Common myeloid progenitor, CD34-positive (primary cell): ENCODE measurements around the gene HESX1. TPM values are rescaled to one million over a fixed set of nuclear protein-coding genes. Genes with fewer than 3 reads are reported as not detected.
A peak's percentile ranks its signal among the peaks of the same experiment; 100 is the strongest.

ENCODE experiments used
- CTCF ChIA-PET: fragments of 350-600 bp; sonication (Branson Sonifier 250); formaldehyde crosslinking; loops from one replicate; lab custom pipeline; 2021; ENCODE audit warnings: antibody characterized with exemption; lab: Charles Lee
- POLR2A ChIA-PET: fragments of 350-600 bp; sonication (Branson Sonifier 250); formaldehyde crosslinking; loops from one replicate; lab custom pipeline; 2021; ENCODE audit warnings: antibody characterized with exemption; lab: Charles Lee
- DNase-seq, 3 donors: peaks; one replicate each; pipeline versions ENCODE4 v3.0.0 to v3.0.0-alpha.2; 2013
- H3K27ac ChIP-seq, 2 experiments: 1 replicate in 1 of 2; 2 replicates in 1 of 2; pipeline ENCODE4 v1.7.0; 2013; ENCODE audit warnings: inconsistent platforms in 2 of 2, low read length in 2 of 2, mild to moderate bottlenecking in 2 of 2, low read depth in 1 of 2, moderate library complexity in 1 of 2; ENCODE audit not compliant: severe bottlenecking in 2 of 2, insufficient read depth in 1 of 2, poor library complexity in 1 of 2
- H3K27me3 ChIP-seq, 5 experiments: replicated peaks in 2 of 5; 1 replicate in 3 of 5; 2 replicates in 2 of 5; pipeline versions ENCODE4 v1.6.1 to v1.7.0; 2013; ENCODE audit warnings: low read length in 4 of 5, mild to moderate bottlenecking in 2 of 5, moderate library complexity in 2 of 5, inconsistent platforms in 1 of 5; ENCODE audit not compliant: insufficient read depth in 5 of 5, control insufficient read depth in 4 of 5
- H3K36me3 ChIP-seq, 4 experiments: 1 replicate in 2 of 4; 2 replicates in 2 of 4; pipeline versions ENCODE4 v1.6.1 to v1.7.0; 2013; ENCODE audit warnings: low read length in 3 of 4, control low read depth in 1 of 4, mild to moderate bottlenecking in 1 of 4; ENCODE audit not compliant: control insufficient read depth in 4 of 4, insufficient read depth in 4 of 4
- H3K4me1 ChIP-seq, 4 experiments: 1 replicate in 3 of 4; 2 replicates in 1 of 4; pipeline versions ENCODE4 v1.6.1 to v1.7.1; 2013; ENCODE audit warnings: low read length in 3 of 4, mild to moderate bottlenecking in 3 of 4, control low read depth in 1 of 4, inconsistent platforms in 1 of 4, moderate library complexity in 1 of 4; ENCODE audit not compliant: control insufficient read depth in 4 of 4, insufficient read depth in 4 of 4; ENCODE audit errors: control extremely low read depth in 1 of 4
- H3K4me3 ChIP-seq, 7 experiments: 1 replicate in 4 of 7; 2 replicates in 3 of 7; pipeline versions ENCODE4 v1.5.1 to v1.7.0; 2013; ENCODE audit warnings: mild to moderate bottlenecking in 7 of 7, low read length in 6 of 7, moderate library complexity in 6 of 7, inconsistent platforms in 2 of 7, low read depth in 2 of 7, control low read depth in 1 of 7; ENCODE audit not compliant: insufficient read depth in 4 of 7, control insufficient read depth in 1 of 7; ENCODE audit errors: extremely low read depth in 1 of 7
- H3K9me3 ChIP-seq, 5 experiments: 1 replicate in 4 of 5; 2 replicates in 1 of 5; pipeline versions ENCODE4 v1.6.1 to v1.7.1; 2013; ENCODE audit warnings: low read length in 4 of 5, mild to moderate bottlenecking in 2 of 5, inconsistent platforms in 1 of 5, low read depth in 1 of 5, moderate library complexity in 1 of 5; ENCODE audit not compliant: control insufficient read depth in 4 of 5, insufficient read depth in 2 of 5; ENCODE audit errors: control extremely low read depth in 1 of 5
- WGBS: methylation state at CpG from one replicate; pipeline ENCODE4 v1.1.5; 2013; ENCODE audit not compliant: insufficient coverage; 5-methylcytosine and 5-hydroxymethylcytosine counted together
- polyA plus RNA-seq: library from polyadenylated mRNA; unstranded; fragments of 120-200 nt; gene quantifications from one replicate; pipeline ENCODE4 v1.2.1, GENCODE V29; 2013

The HESX1 gene
- 12.2 TPM for polyA plus RNA-seq

DNA sequence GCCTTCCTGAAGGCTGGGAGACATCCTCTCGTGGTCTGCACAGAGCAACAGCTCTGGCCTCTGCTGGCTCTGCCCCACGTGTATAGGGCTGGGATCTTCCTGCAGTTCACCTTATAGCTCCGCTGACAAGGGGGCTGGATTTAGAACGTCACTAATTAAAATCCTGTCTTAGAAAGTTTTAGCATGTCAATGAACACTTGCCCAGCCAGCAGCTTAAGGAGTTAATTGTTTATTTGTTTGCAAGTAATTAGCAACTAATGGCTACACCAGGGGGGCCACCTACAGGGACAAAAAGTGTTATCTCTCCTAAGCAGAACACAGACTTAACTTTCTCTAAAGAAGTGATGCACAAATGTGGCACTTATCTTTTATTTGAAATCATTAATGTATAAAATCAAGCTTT is at the start of gene HESX1:
Gene HESX1 (minus strand): TSS at position 84 of the 403 bp plus-strand sequence. CDS start 60 bp downstream, at position 24.
- H3K9me3 ChIP-seq: no peaks in the 10 kb centered on the region
- H3K4me3 ChIP-seq: no peak within 1 kb of the TSS
- H3K27ac ChIP-seq: no peak within 1 kb of the TSS
- peak in 2 of 3 donors; percentile 17 to 36 for DNase-seq
- CTCF ChIA-PET: interaction anchor here (0.9 to 1.1 kb wide), 3 partner anchors 13 to 22 kb away, joined by 3 read pairs; no protein-coding TSS in a partner anchor
- 66% methylated on average over 3 of the region's 4 CpGs for WGBS
- H3K36me3 ChIP-seq: no peaks in the 10 kb centered on the region
- no peaks in the 10 kb centered on the region for H3K27me3 ChIP-seq
- peaks cover 0 to 5% (median 2%) of the 10 kb centered on the region in 4 experiments for H3K4me1 ChIP-seq
- POLR2A ChIA-PET: no interaction called here

DNA sequence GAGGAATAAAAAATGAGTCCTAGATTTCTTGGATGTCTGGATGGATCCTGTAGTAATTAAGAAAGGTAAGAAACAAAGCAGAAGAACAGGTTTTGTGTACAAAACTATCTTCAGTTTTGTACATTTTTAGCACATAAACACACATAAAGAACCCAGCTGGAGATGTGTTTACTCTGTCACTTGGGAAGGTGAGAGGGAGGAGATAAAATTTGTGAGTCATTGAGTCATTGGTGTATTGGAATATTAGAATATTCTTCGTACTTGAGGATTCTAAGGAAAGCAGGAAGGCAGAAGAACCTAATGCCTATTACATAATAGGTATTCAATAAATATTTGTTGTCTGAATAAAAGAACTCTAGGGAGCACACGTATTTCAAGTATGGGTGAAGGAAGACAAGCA is 45.2 kb upstream of the HESX1 start:
- Histone ChIP-seq H3K27me3 (no peaks in the 10 kb centered on the region), H3K27ac (no peak overlapping the region), H3K4me1 (no peaks in the 10 kb centered on the region), H3K36me3 (peaks cover 25 to 92% (median 57%) of the 10 kb centered on the region in 4 experiments), H3K4me3 (no peak overlapping the region), H3K9me3 (no peaks in the 10 kb centered on the region)
- ChIA-PET CTCF (interaction anchor here (0.7 kb wide), 1 partner anchor 425 kb away, joined by 3 read pairs; no protein-coding TSS in a partner anchor), POLR2A (no interaction called here)
- no peak for DNase-seq
- no CpG with 5 or more reads among the region's 2 CpGs for WGBS

DNA sequence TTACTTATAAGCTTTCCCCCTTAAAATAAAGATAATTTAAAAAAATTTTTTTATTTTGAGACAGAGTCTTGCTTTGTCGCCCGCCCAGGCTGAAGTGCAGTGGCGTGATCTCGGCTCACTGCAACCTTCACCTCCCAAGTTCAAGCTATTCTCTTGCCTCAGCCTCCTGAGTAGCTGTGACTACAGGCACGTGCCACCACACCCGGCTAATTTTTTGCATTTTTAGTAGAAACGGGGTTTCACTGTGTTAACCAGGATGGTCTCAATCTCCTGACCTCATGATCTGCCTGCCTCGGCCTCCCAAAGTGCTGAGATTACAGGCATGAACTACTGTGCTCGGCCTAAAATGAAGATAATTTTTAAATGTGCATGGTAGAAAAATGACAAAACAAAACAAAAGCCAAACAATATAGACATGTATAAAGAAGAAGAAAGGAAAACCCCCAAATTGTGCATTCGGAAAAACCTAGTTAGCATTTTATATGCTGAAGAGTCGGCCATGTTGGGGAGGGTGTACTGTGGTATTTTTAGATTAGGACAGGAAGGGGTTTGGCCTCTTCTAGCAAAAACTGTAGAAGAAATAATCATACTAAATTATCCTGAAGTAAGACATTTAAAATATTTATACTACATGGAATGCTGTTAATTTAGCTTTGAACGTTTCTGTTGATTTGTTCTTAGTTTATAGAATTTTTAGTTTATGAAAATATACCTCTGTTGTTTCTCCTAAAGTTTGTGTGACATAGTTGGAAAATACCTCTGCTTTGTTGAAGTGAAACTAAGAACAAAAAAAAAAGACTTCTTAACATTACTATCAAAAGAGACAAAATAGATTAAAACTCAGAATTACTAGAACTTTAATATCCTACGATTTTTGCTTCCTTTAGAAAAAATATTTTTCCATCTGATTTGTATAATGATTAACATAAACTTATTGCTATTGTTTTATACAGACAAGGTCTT is 35.1 kb upstream of the HESX1 start:
- H3K9me3 ChIP-seq: no peaks in the 10 kb centered on the region
- no peak overlapping the region for H3K27ac ChIP-seq
- CTCF ChIA-PET: interaction anchor here (1.1 kb wide), 1 partner anchor 12 kb away, joined by 4 read pairs; no protein-coding TSS in a partner anchor
- peaks cover 0 to 11% (median 1%) of the 10 kb centered on the region in 4 experiments for H3K4me1 ChIP-seq
- WGBS: 94% methylated on average over 5 of the region's 13 CpGs
- H3K36me3 ChIP-seq: peaks cover 5 to 18% (median 16%) of the 10 kb centered on the region in 4 experiments
- no peak overlapping the region for H3K4me3 ChIP-seq
- DNase-seq: peak in 2 of 3 donors; percentile 31 to 48
- H3K27me3 ChIP-seq: no peaks in the 10 kb centered on the region
- POLR2A ChIA-PET: no interaction called here

DNA sequence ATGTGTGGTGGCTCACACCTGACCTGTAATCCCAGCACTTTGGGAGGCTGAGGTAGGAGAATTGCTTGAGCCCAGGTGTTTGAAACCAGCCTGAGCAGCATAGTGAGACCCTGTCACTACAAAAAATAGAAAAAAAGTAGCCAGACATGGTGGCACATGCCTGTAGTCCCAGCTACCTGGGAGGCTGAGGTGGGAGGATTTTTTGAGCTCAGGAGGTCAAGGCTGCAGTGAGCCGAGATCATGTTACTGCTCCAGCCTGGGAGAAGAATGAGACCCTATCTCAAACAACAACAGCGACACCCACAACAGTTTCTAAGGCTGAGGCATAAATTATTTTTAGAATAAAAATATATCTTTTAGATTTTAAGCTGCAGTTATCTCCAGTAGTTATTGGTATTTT is 34.0 kb upstream of the HESX1 start:
- Histone ChIP-seq H3K27me3 (no peaks in the 10 kb centered on the region), H3K4me1 (peaks cover 0 to 22% (median 9%) of the 10 kb centered on the region in 4 experiments), H3K4me3 (no peak overlapping the region), H3K36me3 (peaks cover 5 to 11% (median 9%) of the 10 kb centered on the region in 4 experiments), H3K27ac (no peak overlapping the region), H3K9me3 (no peaks in the 10 kb centered on the region)
- DNase-seq: no peak
- WGBS: no CpG with 5 or more reads among the region's 2 CpGs
- ChIA-PET CTCF (interaction anchor here (1.1 to 1.4 kb wide), 2 partner anchors 11 to 12 kb away, joined by 4 read pairs; no protein-coding TSS in a partner anchor), POLR2A (no interaction called here)

DNA sequence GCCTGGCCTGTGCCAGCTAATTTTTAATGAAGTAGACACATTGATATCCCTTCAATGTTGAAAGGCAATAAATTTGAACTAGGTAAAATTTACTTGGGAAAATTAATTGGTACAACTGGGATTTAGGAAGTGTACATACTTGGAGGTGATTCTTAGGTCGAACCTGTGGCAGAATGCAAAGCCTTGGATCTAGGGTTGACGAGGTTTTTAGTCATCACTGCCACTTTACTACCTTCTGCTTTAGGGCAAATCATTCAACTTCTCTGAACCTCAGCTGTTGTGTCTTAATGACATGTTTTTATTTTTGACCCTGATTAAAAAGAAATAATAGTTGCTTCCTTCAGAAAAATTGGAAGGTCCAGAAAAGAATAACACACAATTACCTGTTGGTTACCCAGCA is 30.2 kb upstream of the HESX1 start:
- POLR2A ChIA-PET: no interaction called here
- CTCF ChIA-PET: no interaction called here
- Histone ChIP-seq H3K9me3 (no peaks in the 10 kb centered on the region), H3K27me3 (no peaks in the 10 kb centered on the region), H3K36me3 (peaks cover 0 to 3% (median 0%) of the 10 kb centered on the region in 4 experiments), H3K4me1 (peaks cover 3 to 46% (median 25%) of the 10 kb centered on the region in 4 experiments), H3K4me3 (peak overlapping the region in 2 of 7 experiments; percentile 2 to 24), H3K27ac (no peak overlapping the region)
- DNase-seq: peak in 2 of 3 donors; percentile 23 to 27
- 83% methylated on average over 2 of the region's 2 CpGs for WGBS

- H3K27me3 ChIP-seq: no peaks in the 10 kb centered on the region
- peaks cover 3 to 46% (median 27%) of the 10 kb centered on the region in 4 experiments for H3K4me1 ChIP-seq
- ChIA-PET POLR2A (interaction anchor here (0.6 kb wide), 2 partner anchors 854 to 989 kb away, joined by 4 to 5 read pairs; no protein-coding TSS in a partner anchor), CTCF (no interaction called here)
- WGBS: under 1% methylated on average over 57 of the region's 70 CpGs
- DNase-seq: peak; percentile 40 to 77 (median 68)
- peak overlapping the region; percentile 58 to 76 for H3K27ac ChIP-seq
- H3K36me3 ChIP-seq: peaks cover 0 to 3% (median 0%) of the 10 kb centered on the region in 4 experiments
- H3K9me3 ChIP-seq: no peaks in the 10 kb centered on the region
- H3K4me3 ChIP-seq: peak overlapping the region; percentile 77 to 97 (median 89)
Observed at GRCh38 chr3:57227930-57228751, 28.4 kb upstream of the HESX1 start.
